Endothelial cell of umbilical vein (primary cell): ENCODE results near the gene RHOBTB1. TPM values are rescaled to one million over a fixed set of nuclear protein-coding genes. Genes with fewer than 3 reads are reported as not detected.

Source experiments
- BruUV-seq: library from RNA; stranded (reverse); fragments of 400-500 nt; replicated peaks from 2 replicates; lab custom pipeline; 2021; lab: Mats Ljungman, UMichigan
- CTCF ChIA-PET: fragments of 300-600, 350-600 bp; sonication (Branson Sonifier 250); formaldehyde crosslinking; loops from one replicate; lab custom pipeline; 2021; ENCODE audit warnings: antibody characterized with exemption, inconsistent platforms; lab: Charles Lee
- POLR2A ChIA-PET: fragments of 300-600, 350-600 bp; sonication (Branson Sonifier 250); formaldehyde crosslinking; loops from one replicate; lab custom pipeline; 2021; ENCODE audit warnings: antibody characterized with exemption, inconsistent platforms; lab: Charles Lee
- DNase-seq: peaks from one replicate; pipeline ENCODE4 v3.0.0-alpha.2; 2011; ENCODE audit warnings: low read depth, low spot score
- FAIRE-seq: peaks from 2 replicates; lab custom pipeline; 2011; peaks lifted over from hg19 to GRCh38; lab: Jason Lieb, UNC
- H2AFZ ChIP-seq: 2 replicates; pipeline ENCODE4 v1.6.0; 2012; ENCODE audit warnings: low read depth, low read length, control low read depth, inconsistent platforms
- H3K27ac ChIP-seq: 2 replicates; pipeline ENCODE4 v1.5.1; 2011; ENCODE audit warnings: low read depth, mild to moderate bottlenecking, control low read depth, low read length, moderate library complexity; ENCODE audit not compliant: insufficient read depth
- H3K27me3 ChIP-seq, 2 experiments: 2 replicates each; pipeline versions ENCODE4 v1.6.0 to v1.6.1; 2011; ENCODE audit warnings: low read length in 2 of 2, mixed read lengths in 1 of 2; ENCODE audit not compliant: control insufficient read depth in 2 of 2, insufficient read depth in 2 of 2
- H3K36me3 ChIP-seq, 2 experiments: 2 replicates in 1 of 2; 3 replicates in 1 of 2; pipeline ENCODE4 v1.5.1; 2011; ENCODE audit warnings: low read length in 2 of 2, mild to moderate bottlenecking in 1 of 2, moderate library complexity in 1 of 2; ENCODE audit not compliant: control insufficient read depth in 2 of 2, insufficient read depth in 2 of 2; ENCODE audit errors: extremely low read depth in 1 of 2
- H3K4me1 ChIP-seq: 3 replicates; pipeline ENCODE4 v1.5.1; 2011; ENCODE audit warnings: mild to moderate bottlenecking, low read length; ENCODE audit not compliant: control insufficient read depth, insufficient read depth; ENCODE audit errors: extremely low read depth
- H3K4me2 ChIP-seq: 2 replicates; pipeline ENCODE4 v1.6.1; 2011; ENCODE audit warnings: low read length, control low read depth, mixed read lengths; ENCODE audit not compliant: insufficient read depth
- H3K4me3 ChIP-seq, 3 experiments: fragments of 200-600 bp in 1 of 3; sonication (generic), shearing (Covaris generic) in 1 of 3; replicated peaks in 1 of 3; 2 replicates each; pipeline ENCODE4 v1.5.1; 2011 to 2016; ENCODE audit warnings: control low read depth in 3 of 3, low read length in 3 of 3, mild to moderate bottlenecking in 2 of 3, inconsistent platforms in 1 of 3, low read depth in 1 of 3, moderate library complexity in 1 of 3; ENCODE audit not compliant: insufficient read depth in 1 of 3
- H3K79me2 ChIP-seq: 2 replicates; pipeline ENCODE4 v1.6.0; 2012; ENCODE audit warnings: low read length, inconsistent platforms; ENCODE audit not compliant: control insufficient read depth, insufficient read depth
- H3K9ac ChIP-seq: replicated peaks from 2 replicates; pipeline ENCODE3; 2011; ENCODE audit warnings: low read length, control low read depth; ENCODE audit not compliant: insufficient read depth; ENCODE audit errors: extremely low read depth
- H3K9me1 ChIP-seq: replicated peaks from 3 replicates; pipeline ENCODE4 v1.6.0; 2011; ENCODE audit warnings: mild to moderate bottlenecking, low read length; ENCODE audit not compliant: control insufficient read depth, insufficient read depth; ENCODE audit errors: extremely low read depth
- H3K9me3 ChIP-seq: replicated peaks from 2 replicates; pipeline ENCODE4 v1.5.1; 2012; ENCODE audit warnings: low read length, inconsistent platforms; ENCODE audit not compliant: control insufficient read depth, insufficient read depth
- H4K20me1 ChIP-seq: replicated peaks from 2 replicates; pipeline ENCODE3; 2011; ENCODE audit warnings: mild to moderate bottlenecking, low read length; ENCODE audit not compliant: control insufficient read depth, insufficient read depth; ENCODE audit errors: extremely low read depth
- CTCF ChIP-seq, 2 donors: IDR thresholded peaks; 1 replicate in 1 of 2; 2 replicates in 1 of 2; pipeline ENCODE4 v1.5.1; 2011; ENCODE audit warnings: low read length in 2 of 2, mild to moderate bottlenecking in 2 of 2, moderate library complexity in 2 of 2, control low read depth in 1 of 2, inconsistent platforms in 1 of 2, low read depth in 1 of 2; ENCODE audit not compliant: insufficient read depth in 1 of 2; ENCODE audit errors: extremely low read depth in 1 of 2
- EZH2 ChIP-seq: IDR thresholded peaks from 2 replicates; pipeline ENCODE4 v1.6.1; 2012; ENCODE audit warnings: borderline replicate concordance, low read depth, mild to moderate bottlenecking, moderate library complexity, low read length, inconsistent platforms; ENCODE audit not compliant: severe bottlenecking
- FOS ChIP-seq: IDR thresholded peaks from 2 replicates; pipeline ENCODE4 v1.6.1; 2011; ENCODE audit warnings: mild to moderate bottlenecking, low read length, moderate library complexity, borderline replicate concordance; ENCODE audit not compliant: insufficient read depth
- GATA2 ChIP-seq: IDR thresholded peaks from 2 replicates; pipeline ENCODE4 v1.7.0; 2011; ENCODE audit warnings: low read depth, mild to moderate bottlenecking, moderate library complexity, mixed read lengths, low read length; ENCODE audit not compliant: insufficient read length, insufficient read depth
- JUN ChIP-seq: IDR thresholded peaks from 2 replicates; pipeline ENCODE4 v1.6.1; 2011; ENCODE audit warnings: borderline replicate concordance, low read depth; ENCODE audit not compliant: insufficient read length, insufficient read depth
- MAX ChIP-seq: IDR thresholded peaks from 2 replicates; pipeline ENCODE4 v1.6.1; 2011; ENCODE audit not compliant: insufficient read depth, insufficient read length
- MYC ChIP-seq: IDR thresholded peaks from one replicate; pipeline ENCODE4 v1.6.1; 2011; ENCODE audit warnings: mild to moderate bottlenecking, low read depth, low read length
- POLR2A ChIP-seq: IDR thresholded peaks from 2 replicates; pipeline ENCODE4 v1.6.1; 2012; ENCODE audit warnings: low read depth, mild to moderate bottlenecking, control low read depth, low read length
- POLR2AphosphoS5 ChIP-seq: IDR thresholded peaks from 2 replicates; pipeline ENCODE4 v1.6.1; 2012; ENCODE audit warnings: low read depth, mild to moderate bottlenecking, control low read depth, low read length, moderate library complexity; ENCODE audit not compliant: insufficient read depth
- dilution Hi-C: fragments of 300-500 bp; cut with MboI; formaldehyde crosslinking; loops from one replicate; pipeline ENCODE4 v1.15.0; 2019; ENCODE audit warnings: low sequenced_read_pairs; ENCODE audit not compliant: extremely low pct_ligation_motif_present
- intact Hi-C: fragments of 100-400 bp; cut with micrococcal nuclease; formaldehyde crosslinking; loops from one replicate; pipeline ENCODE4 v1.10.0; 2022
- polyA plus RNA-seq, 4 experiments: library from polyadenylated mRNA; depleted of rRNA in 3 of 4; stranded (reverse) in 3 of 4; unstranded in 1 of 4; fragments of >200 nt; gene quantifications; 2 replicates each; pipeline versions ENCODE4 v1.2.1 to v1.2.3, GENCODE V29; 2011 to 2012; ENCODE audit warnings: missing spikeins in 1 of 4
- total RNA-seq: library from RNA; stranded (reverse); gene quantifications from 2 replicates; pipeline ENCODE4 v1.2.3, GENCODE V29; 2021

The RHOBTB1 gene
- total and polyA plus RNA-seq, 2 donors (not counting 3 experiments of a cell fraction or from before 2014, with no cell fraction given): 21.2 to 31.0 TPM

DNA sequence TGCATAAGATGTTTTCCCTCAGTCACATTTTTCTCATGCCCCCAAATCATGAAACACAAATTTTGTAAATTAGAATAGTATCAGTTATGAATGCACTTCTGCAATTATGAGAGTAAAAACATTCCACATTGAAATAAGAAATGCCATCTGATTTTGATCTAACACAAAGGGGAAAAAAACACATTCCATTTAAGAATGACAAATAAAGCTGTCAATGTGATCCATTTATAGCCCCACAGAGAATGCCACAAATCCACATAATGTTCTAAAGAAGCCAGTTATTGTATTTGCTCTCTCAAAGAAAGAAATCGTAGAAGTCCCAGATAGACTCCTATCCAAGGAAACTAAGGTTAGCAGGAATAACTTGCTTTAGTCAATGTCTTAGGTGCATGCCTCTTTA lies 48.7 kb upstream of the RHOBTB1 start:
- H3K9ac ChIP-seq: no peak overlapping the region
- no peak overlapping the region for H3K4me2 ChIP-seq
- H3K9me3 ChIP-seq: no peaks in the 10 kb centered on the region
- no peaks in the 10 kb centered on the region for H3K79me2 ChIP-seq
- CTCF ChIA-PET: interaction anchor here (1.1 to 1.4 kb wide), 2 partner anchors 28 to 32 kb away, joined by 4 to 5 read pairs; no protein-coding TSS in a partner anchor
- no peaks in the 10 kb centered on the region for H3K9me1 ChIP-seq
- no peak for FAIRE-seq
- H2AFZ ChIP-seq: no peak overlapping the region
- BruUV-seq: no TSS peak
- peak; percentile 27 for DNase-seq
- TF ChIP-seq POLR2AphosphoS5 (no peak), GATA2 (no peak), MYC (no peak), POLR2A (no peak), JUN (no peak), CTCF (IDR thresholded peaks at IDR 0.05; ENCODE audit: extremely low read depth in 1 of 2, insufficient read depth in 1 of 2, low read depth in 1 of 2, low read length in 2 of 2) (no peak), MAX (no peak), EZH2 (no peak), FOS (no peak)
- H4K20me1 ChIP-seq: no peaks in the 10 kb centered on the region
- intact Hi-C loops (no loop called here), dilution Hi-C loops (no loop called here)
- H3K36me3 ChIP-seq: no peaks in the 10 kb centered on the region
- peaks cover 5% of the 10 kb centered on the region for H3K4me1 ChIP-seq
- H3K4me3 ChIP-seq: no peak overlapping the region
- POLR2A ChIA-PET: no interaction called here
- no peaks in the 10 kb centered on the region for H3K27me3 ChIP-seq
- H3K27ac ChIP-seq: no peak overlapping the region
